Gastroesophageal sphincter (tissue), 3 donors: ENCODE data around the gene COCH.

Experiments
- CTCF ChIP-seq, 4 experiments: fragments of 200-600 bp in 2 of 4; fragments of 450-650 bp in 2 of 4; sonication (generic) in 1 of 4; IDR thresholded peaks; one replicate each; pipeline ENCODE4 v1.5.1; 2017 to 2019; ENCODE audit warnings: antibody characterized with exemption in 4 of 4, mild to moderate bottlenecking in 2 of 4, moderate library complexity in 2 of 4
- EP300 ChIP-seq: sonication (generic); formaldehyde crosslinking; IDR thresholded peaks from one replicate; pipeline ENCODE4 v1.6.1; 2017; ENCODE audit warnings: antibody characterized with exemption, mild to moderate bottlenecking

GRCh38 chr14:30873308-30874119 is 845 bp upstream of the COCH start:
- TF ChIP-seq CTCF (IDR thresholded peaks at IDR 0.05) (no peak), EP300 (no peak)
